H1 (cell line): ENCODE results near the gene KIF26B. TPM values are rescaled to one million over a fixed set of nuclear protein-coding genes. Genes with fewer than 3 reads are reported as not detected.

Experiments
- CTCF ChIA-PET: fragments of 300-600 bp; sonication (Branson Sonifier 250); formaldehyde crosslinking; loops from one replicate; lab custom pipeline; 2021; ENCODE audit not compliant: partially characterized antibody; lab: Charles Lee
- POLR2A ChIA-PET: fragments of 300-600 bp; sonication (Branson Sonifier 250); formaldehyde crosslinking; loops from one replicate; lab custom pipeline; 2021; ENCODE audit warnings: inconsistent platforms; ENCODE audit not compliant: partially characterized antibody; lab: Charles Lee
- DNase-seq, 2 experiments: peaks; one replicate each; pipeline versions ENCODE4 v3.0.0 to v3.0.0-alpha.2; 2010 to 2022; ENCODE audit warnings: low spot score in 2 of 2, low read depth in 1 of 2, mixed read lengths in 1 of 2
- FAIRE-seq: peaks from 2 replicates; lab custom pipeline; 2011; peaks lifted over from hg19 to GRCh38; lab: Jason Lieb, UNC
- H2AFZ ChIP-seq: 2 replicates; pipeline ENCODE4 v1.8.1; 2012; ENCODE audit warnings: low read length, inconsistent platforms
- H2AK5ac ChIP-seq: 2 replicates; pipeline ENCODE4 v1.6.1; 2013; ENCODE audit warnings: low read depth, low read length
- H2BK120ac ChIP-seq: replicated peaks from 2 replicates; pipeline ENCODE3; 2013; ENCODE audit warnings: low read depth, low read length, inconsistent platforms
- H2BK12ac ChIP-seq: 2 replicates; pipeline ENCODE4 v1.6.1; 2013; ENCODE audit warnings: low read depth, low read length
- H2BK15ac ChIP-seq: 2 replicates; pipeline ENCODE4 v1.6.1; 2013; ENCODE audit warnings: low read length
- H2BK20ac ChIP-seq: 2 replicates; pipeline ENCODE4 v1.6.1; 2013; ENCODE audit warnings: low read length
- H2BK5ac ChIP-seq: 2 replicates; pipeline ENCODE4 v1.6.1; 2013; ENCODE audit warnings: low read depth, low read length
- H3K14ac ChIP-seq: 2 replicates; pipeline ENCODE4 v1.6.1; 2013; ENCODE audit warnings: inconsistent platforms; ENCODE audit not compliant: insufficient read length
- H3K18ac ChIP-seq: 2 replicates; pipeline ENCODE4 v1.6.1; 2013; ENCODE audit warnings: low read length; ENCODE audit errors: extremely low read depth
- H3K23ac ChIP-seq: 2 replicates; pipeline ENCODE4 v1.6.1; 2013; ENCODE audit warnings: inconsistent platforms; ENCODE audit not compliant: insufficient read length
- H3K23me2 ChIP-seq: 2 replicates; pipeline ENCODE4 v1.6.1; 2013; ENCODE audit warnings: low read depth, low read length
- H3K27ac ChIP-seq: 2 replicates; pipeline ENCODE4 v1.6.1; 2011; ENCODE audit warnings: low read depth, low read length, inconsistent platforms
- H3K27me3 ChIP-seq, 4 experiments: replicated peaks in 1 of 4; 1 replicate in 1 of 4; 2 replicates in 3 of 4; pipeline versions ENCODE4 v1.6.1 to v1.8.1; 2011 to 2013; ENCODE audit warnings: low read length in 3 of 4, mild to moderate bottlenecking in 3 of 4, inconsistent platforms in 2 of 4, mixed read lengths in 2 of 4, moderate library complexity in 1 of 4; ENCODE audit not compliant: control insufficient read depth in 3 of 4, insufficient read depth in 3 of 4; ENCODE audit errors: extremely low read depth in 1 of 4
- H3K36me3 ChIP-seq, 4 experiments: 2 replicates each; pipeline versions ENCODE4 v1.6.1 to v1.8.1; 2011 to 2013; ENCODE audit warnings: mild to moderate bottlenecking in 4 of 4, low read length in 3 of 4, moderate library complexity in 2 of 4, control low read depth in 1 of 4, inconsistent platforms in 1 of 4; ENCODE audit not compliant: insufficient read depth in 4 of 4, control insufficient read depth in 2 of 4
- H3K4ac ChIP-seq: replicated peaks from 2 replicates; pipeline ENCODE3; 2013; ENCODE audit warnings: low read length, low read depth, mixed read lengths, inconsistent platforms; ENCODE audit not compliant: insufficient read length
- H3K4me1 ChIP-seq, 4 experiments: replicated peaks in 1 of 4; 1 replicate in 1 of 4; 2 replicates in 3 of 4; pipeline versions ENCODE4 v1.6.1 to v1.8.1; 2011 to 2013; ENCODE audit warnings: low read length in 3 of 4, inconsistent platforms in 2 of 4, mixed read lengths in 1 of 4; ENCODE audit not compliant: insufficient read depth in 4 of 4, control insufficient read depth in 3 of 4
- H3K4me2 ChIP-seq, 2 experiments: 2 replicates each; pipeline versions ENCODE4 v1.6.1 to v1.8.1; 2011 to 2013; ENCODE audit warnings: low read depth in 2 of 2, low read length in 2 of 2, control low read depth in 1 of 2, inconsistent platforms in 1 of 2, mild to moderate bottlenecking in 1 of 2; ENCODE audit not compliant: insufficient read depth in 1 of 2
- H3K4me3 ChIP-seq, 4 experiments: fragments of 200-600, 300-600 bp in 1 of 4; sonication (generic), shearing (Covaris generic), sonication (Bioruptor Twin) in 1 of 4; 2 replicates each; pipeline versions ENCODE4 v1.5.1 to v1.8.1; 2011 to 2016; ENCODE audit warnings: low read length in 4 of 4, low read depth in 3 of 4, control low read depth in 2 of 4, inconsistent platforms in 2 of 4, mild to moderate bottlenecking in 2 of 4, mixed read lengths in 1 of 4, moderate library complexity in 1 of 4; ENCODE audit not compliant: insufficient read depth in 2 of 4; ENCODE audit errors: extremely low read depth in 1 of 4
- H3K56ac ChIP-seq: replicated peaks from 2 replicates; pipeline ENCODE3; 2013; ENCODE audit warnings: low read depth, mild to moderate bottlenecking, mixed read lengths, low read length, inconsistent platforms; ENCODE audit not compliant: insufficient read length
- H3K79me1 ChIP-seq: 2 replicates; pipeline ENCODE4 v1.6.1; 2013; ENCODE audit warnings: low read depth, low read length, control low read depth
- H3K79me2 ChIP-seq, 2 experiments: 2 replicates each; pipeline versions ENCODE4 v1.6.1 to v1.8.1; 2012 to 2013; ENCODE audit warnings: low read length in 2 of 2, mild to moderate bottlenecking in 2 of 2, inconsistent platforms in 1 of 2; ENCODE audit not compliant: insufficient read depth in 2 of 2, control insufficient read depth in 1 of 2
- H3K9ac ChIP-seq, 4 experiments: replicated peaks in 1 of 4; 1 replicate in 1 of 4; 2 replicates in 3 of 4; pipeline versions ENCODE4 v1.6.1 to v1.8.1; 2011 to 2013; ENCODE audit warnings: low read depth in 3 of 4, low read length in 3 of 4, control low read depth in 2 of 4, mild to moderate bottlenecking in 2 of 4, moderate library complexity in 2 of 4, inconsistent platforms in 1 of 4; ENCODE audit errors: extremely low read depth in 1 of 4
- H3K9me3 ChIP-seq, 2 experiments: 2 replicates each; pipeline versions ENCODE4 v1.6.1 to v1.8.1; 2012 to 2013; ENCODE audit warnings: mild to moderate bottlenecking in 2 of 2, moderate library complexity in 2 of 2, control low read depth in 1 of 2, inconsistent platforms in 1 of 2, low read depth in 1 of 2, low read length in 1 of 2, mixed read lengths in 1 of 2; ENCODE audit not compliant: insufficient read depth in 2 of 2
- H4K20me1 ChIP-seq, 2 experiments: replicated peaks in 1 of 2; 2 replicates each; pipeline versions ENCODE3 to v1.8.1; 2011 to 2013; ENCODE audit warnings: inconsistent platforms in 2 of 2, low read length in 2 of 2, mild to moderate bottlenecking in 1 of 2; ENCODE audit not compliant: insufficient read depth in 2 of 2, control insufficient read depth in 1 of 2
- H4K5ac ChIP-seq: 2 replicates; pipeline ENCODE4 v1.6.1; 2013; ENCODE audit warnings: low read length, low read depth, mixed read lengths, inconsistent platforms; ENCODE audit not compliant: insufficient read length
- H4K8ac ChIP-seq: 2 replicates; pipeline ENCODE4 v1.8.0; 2013; ENCODE audit warnings: mild to moderate bottlenecking, moderate library complexity, low read length, inconsistent platforms; ENCODE audit not compliant: insufficient read depth; ENCODE audit errors: extremely low read depth
- H4K91ac ChIP-seq: replicated peaks from 2 replicates; pipeline ENCODE3; 2013; ENCODE audit warnings: low read length, mixed read lengths, inconsistent platforms; ENCODE audit not compliant: insufficient read length
- CBX8 ChIP-seq: fragments of 300-800, 300-1000 bp; sonication (generic); IDR thresholded peaks from 2 replicates; pipeline ENCODE4 v1.7.1; 2016; ENCODE audit warnings: low read depth, low read length, borderline replicate concordance
- CTBP2 ChIP-seq: IDR thresholded peaks from 2 replicates; pipeline ENCODE4 v1.7.0; 2011; ENCODE audit warnings: borderline replicate concordance, mild to moderate bottlenecking, moderate library complexity, mixed read lengths, low read length; ENCODE audit not compliant: insufficient read depth, insufficient read length
- EZH2 ChIP-seq: fragments of 200-600 bp; sonication (generic); IDR thresholded peaks from 2 replicates; pipeline ENCODE4 v1.7.1; 2012; ENCODE audit warnings: low read depth, mild to moderate bottlenecking, moderate library complexity, low read length, inconsistent platforms; ENCODE audit not compliant: severe bottlenecking
- FOSL1 ChIP-seq: IDR thresholded peaks from 2 replicates; pipeline ENCODE4 v1.6.1; 2011; ENCODE audit warnings: mild to moderate bottlenecking, low read depth, low read length, moderate library complexity; ENCODE audit not compliant: insufficient read depth
- GTF2F1 ChIP-seq: IDR thresholded peaks from 2 replicates; pipeline ENCODE4 v1.6.1; 2012; ENCODE audit warnings: low read depth, low read length, improper control_type of control experiment, borderline replicate concordance
- HDAC2 ChIP-seq, 2 experiments: fragments of 300-600 bp in 1 of 2; sonication (generic) in 1 of 2; IDR thresholded peaks; 2 replicates each; pipeline ENCODE4 v1.6.1; 2011 to 2012; ENCODE audit warnings: low read depth in 2 of 2, low read length in 2 of 2, mild to moderate bottlenecking in 2 of 2, moderate library complexity in 2 of 2, borderline replicate concordance in 1 of 2, inconsistent platforms in 1 of 2
- KDM1A ChIP-seq: fragments of 200-600, 300-600 bp; sonication (generic); IDR thresholded peaks from 2 replicates; pipeline ENCODE4 v1.7.1; 2016; ENCODE audit warnings: mild to moderate bottlenecking, low read length, borderline replicate concordance
- NANOG ChIP-seq: IDR thresholded peaks from 2 replicates; pipeline ENCODE4 v1.6.1; 2011; ENCODE audit warnings: low read length, low read depth, mild to moderate bottlenecking, inconsistent platforms; ENCODE audit not compliant: insufficient read depth, poor library complexity, severe bottlenecking
- RAD21 ChIP-seq, 2 experiments: IDR thresholded peaks in 1 of 2; conservative IDR thresholded peaks in 1 of 2; 2 replicates each; pipeline ENCODE4 v1.6.1; 2011; ENCODE audit warnings: low read depth in 2 of 2, low read length in 2 of 2, improper control_type of control experiment in 1 of 2, inconsistent platforms in 1 of 2, mild to moderate bottlenecking in 1 of 2, moderate library complexity in 1 of 2
- WGBS, 2 experiments: shearing (Covaris generic) in 1 of 2; methylation state at CpG; one replicate each; pipeline versions ENCODE4 v1.1.6 to v1.1.7; 2013 to 2015; ENCODE audit warnings: low lambda C conversion rate in 2 of 2, mixed read lengths in 2 of 2, inconsistent platforms in 1 of 2, low coverage in 1 of 2, missing lambda C conversion rate in 1 of 2; ENCODE audit not compliant: insufficient replicate concordance in 2 of 2, insufficient coverage in 1 of 2, insufficient read length in 1 of 2; ENCODE audit errors: extremely low coverage in 1 of 2, missing lambda C conversion rate in 1 of 2; 5-methylcytosine and 5-hydroxymethylcytosine counted together
- polyA plus RNA-seq, 7 experiments: library from polyadenylated mRNA; depleted of rRNA in 3 of 7; stranded (reverse) in 5 of 7; unstranded in 2 of 7; fragments of >200 nt in 5 of 7; fragments of 200-250 nt in 2 of 7; gene quantifications; 1 replicate in 5 of 7; 2 replicates in 1 of 7; 4 replicates in 1 of 7; pipeline versions ENCODE4 v1.2.1 to v1.2.3, GENCODE V29; 2011 to 2013; ENCODE audit warnings: missing spikeins in 2 of 7, mixed read lengths in 2 of 7
- total RNA-seq: library from RNA; stranded (reverse); fragmentation: NEBNext Ultra II Directional; extraction: Animal tissue kit (Norgen Biotek cat#: 25700); gene quantifications from 2 replicates; pipeline ENCODE4 v1.2.1, GENCODE V29; 2021
- TF ChIP-seq, protein P1 (sequence below): IDR thresholded peaks from 2 replicates; pipeline ENCODE4 v1.6.1; 2012; ENCODE audit warnings: inconsistent platforms

KIF26B gene
- total and polyA plus RNA-seq, 2 of the 8 experiments (the other 6 are each of a cell fraction or from before 2014, with no cell fraction given): 0.06 to 0.28 TPM

DNA sequence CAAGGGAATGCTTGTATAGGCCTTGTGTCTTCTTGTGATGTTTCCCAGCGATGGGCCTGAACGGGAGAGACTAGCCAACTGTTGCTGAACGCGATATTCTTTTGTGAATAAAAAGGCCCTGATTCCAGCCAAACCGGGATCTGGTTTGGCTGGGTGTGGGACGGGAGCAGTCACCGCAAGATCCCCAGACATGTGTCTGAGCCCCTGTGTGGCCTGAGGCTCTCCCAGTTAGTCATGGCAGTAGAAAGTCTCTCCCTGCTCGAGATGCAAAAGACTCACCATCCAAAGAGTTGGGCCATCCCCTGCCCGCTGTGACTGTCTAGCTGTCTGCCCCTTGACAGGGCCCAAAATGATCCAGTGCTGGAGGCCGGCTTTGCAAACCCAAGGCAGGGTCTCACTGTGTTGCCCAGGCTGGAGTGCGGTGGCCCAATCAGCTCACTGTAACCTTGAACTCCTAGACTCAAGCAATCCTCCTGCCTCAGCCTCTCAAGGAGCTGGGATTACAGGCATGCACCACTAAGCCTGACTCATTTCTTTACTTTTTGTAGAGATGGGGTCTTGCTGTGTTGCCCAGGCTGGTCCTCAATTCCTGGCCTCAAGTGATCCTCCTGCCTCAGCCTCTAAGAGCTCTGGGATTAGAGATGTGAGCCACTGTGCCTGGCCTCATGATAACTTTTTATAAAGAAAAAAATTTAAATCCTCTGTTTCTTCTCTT lies 56.4 kb downstream of the KIF26B start:
- Histone ChIP-seq H3K27me3 (no peaks in the 10 kb centered on the region), H3K9ac (no peak overlapping the region), H2BK5ac (no peak overlapping the region), H4K91ac (no peak overlapping the region), H3K4me1 (peaks cover 0 to 3% (median 0%) of the 10 kb centered on the region in 4 experiments; a peak in 3 of 7 replicates), H3K4ac (no peak overlapping the region), H2BK120ac (no peak overlapping the region), H2BK15ac (no peak overlapping the region), H3K79me2 (no peaks in the 10 kb centered on the region), H2AFZ (no peak overlapping the region), H3K56ac (no peak overlapping the region), H3K23me2 (no peaks in the 10 kb centered on the region), H2AK5ac (no peak overlapping the region), H3K79me1 (no peaks in the 10 kb centered on the region), H4K20me1 (no peaks in the 10 kb centered on the region), H2BK20ac (no peak overlapping the region), H4K5ac (no peak overlapping the region), H3K14ac (no peak overlapping the region), H3K4me2 (no peak overlapping the region), H3K4me3 (no peak overlapping the region), H3K18ac (no peak overlapping the region), H3K23ac (no peak overlapping the region), H3K9me3 (no peaks in the 10 kb centered on the region), H4K8ac (no peak overlapping the region), H2BK12ac (no peak overlapping the region), H3K27ac (no peak overlapping the region), H3K36me3 (no peaks in the 10 kb centered on the region)
- POLR2A ChIA-PET: no interaction called here
- WGBS, 2 experiments: 85% methylated on average over 11 of the region's 11 CpGs; no CpG with 5 or more reads in 1 of the 2 experiments
- CTCF ChIA-PET: interaction anchor here (1.1 kb wide), 1 partner anchor 15 kb away, joined by 6 read pairs; no protein-coding TSS in a partner anchor
- no peak for FAIRE-seq
- no peak for DNase-seq
- TF ChIP-seq RAD21 (IDR thresholded peaks at IDR 0.05 in 1 of 2, conservative IDR thresholded peaks at IDR 0.05 in 1 of 2; ENCODE audit: low read depth in 2 of 2, low read length in 2 of 2): no peak
- no peak for TF ChIP-seq CBX8
- TF ChIP-seq NANOG: no peak
- no peak for TF ChIP-seq CTBP2
- TF ChIP-seq HDAC2 (IDR thresholded peaks at IDR 0.05; ENCODE audit: borderline replicate concordance in 1 of 2, low read depth in 2 of 2, low read length in 2 of 2): 0 out of 4 replicates have a peak, but pooled peaks of 1 of the 2 experiments have one; percentile 22
- no peak for TF ChIP-seq FOSL1
- TF ChIP-seq KDM1A: 0 out of 2 replicates have a peak, but pooled peaks have one; percentile 46
- TF ChIP-seq, protein P1, sequence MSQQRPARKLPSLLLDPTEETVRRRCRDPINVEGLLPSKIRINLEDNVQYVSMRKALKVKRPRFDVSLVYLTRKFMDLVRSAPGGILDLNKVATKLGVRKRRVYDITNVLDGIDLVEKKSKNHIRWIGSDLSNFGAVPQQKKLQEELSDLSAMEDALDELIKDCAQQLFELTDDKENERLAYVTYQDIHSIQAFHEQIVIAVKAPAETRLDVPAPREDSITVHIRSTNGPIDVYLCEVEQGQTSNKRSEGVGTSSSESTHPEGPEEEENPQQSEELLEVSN: no peak
- no peak for TF ChIP-seq GTF2F1
- TF ChIP-seq EZH2: no peak
